ENCODE data around the gene IZUMO4. TPM values are rescaled to one million over a fixed set of nuclear protein-coding genes. Genes with fewer than 3 reads are reported as not detected.

IZUMO4 gene
- total RNA-seq, 2 experiments from 2014 or later = 17.4 to 17.9 TPM

DNA sequence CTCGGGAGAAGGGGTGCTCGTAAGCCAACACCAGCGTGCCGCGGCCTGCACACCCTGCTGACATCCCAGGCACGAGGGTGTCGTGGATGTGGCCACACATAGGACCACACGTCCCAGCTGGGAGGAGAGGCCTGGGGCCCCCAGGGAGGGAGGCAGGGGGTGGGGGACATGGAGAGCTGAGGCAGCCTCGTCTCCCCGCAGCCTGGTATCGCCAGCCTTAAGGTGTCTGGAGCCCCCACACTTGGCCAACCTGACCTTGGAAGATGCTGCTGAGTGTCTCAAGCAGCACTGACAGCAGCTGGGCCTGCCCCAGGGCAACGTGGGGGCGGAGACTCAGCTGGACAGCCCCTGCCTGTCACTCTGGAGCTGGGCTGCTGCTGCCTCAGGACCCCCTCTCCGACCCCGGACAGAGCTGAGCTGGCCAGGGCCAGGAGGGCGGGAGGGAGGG is 2.4 kb downstream of the IZUMO4 start:
- Mint-ChIP-seq H3K4me1 (ENCODE audit: low read depth) (peaks cover 16% of the 10 kb centered on the region), H3K36me3 (ENCODE audit: low read depth) (peaks cover 46% of the 10 kb centered on the region), H3K27ac (no peak overlapping the region), H3K27me3 (no peaks in the 10 kb centered on the region), H3K4me3 (no peak overlapping the region), H3K9me3 (no peaks in the 10 kb centered on the region)
- intact Hi-C loops (cut with DNase I, micrococcal nuclease) = loop anchor here in 1 of 2 experiments (5.0 kb wide), 1 partner anchor 237 kb away; the partner anchor contains the start of gene KLF16
- Histone ChIP-seq H3K36me3 (ENCODE audit: insufficient read depth, low read length) (peaks cover 37% of the 10 kb centered on the region), H3K4me1 (ENCODE audit: insufficient read depth, low read length) (peaks cover 32% of the 10 kb centered on the region), H3K9me3 (ENCODE audit: control insufficient read depth in 1 of 2, insufficient read depth in 1 of 2, low read length in 2 of 2) (no peaks in the 10 kb centered on the region), H3K27me3 (ENCODE audit: control insufficient read depth in 1 of 2, insufficient read depth in 2 of 2, low read length in 2 of 2) (no peaks in the 10 kb centered on the region), H3K27ac (ENCODE audit: low read depth in 1 of 2, low read length in 2 of 2) (no peak overlapping the region), H3K4me3 (ENCODE audit: low read length) (no peak overlapping the region)
- ATAC-seq (ENCODE audit: poor library complexity) (no peak), DNase-seq (peak in 1 of 14 experiments; percentile 47)
- POLR2A ChIA-PET = no interaction called here
- TF ChIP-seq, protein P1, sequence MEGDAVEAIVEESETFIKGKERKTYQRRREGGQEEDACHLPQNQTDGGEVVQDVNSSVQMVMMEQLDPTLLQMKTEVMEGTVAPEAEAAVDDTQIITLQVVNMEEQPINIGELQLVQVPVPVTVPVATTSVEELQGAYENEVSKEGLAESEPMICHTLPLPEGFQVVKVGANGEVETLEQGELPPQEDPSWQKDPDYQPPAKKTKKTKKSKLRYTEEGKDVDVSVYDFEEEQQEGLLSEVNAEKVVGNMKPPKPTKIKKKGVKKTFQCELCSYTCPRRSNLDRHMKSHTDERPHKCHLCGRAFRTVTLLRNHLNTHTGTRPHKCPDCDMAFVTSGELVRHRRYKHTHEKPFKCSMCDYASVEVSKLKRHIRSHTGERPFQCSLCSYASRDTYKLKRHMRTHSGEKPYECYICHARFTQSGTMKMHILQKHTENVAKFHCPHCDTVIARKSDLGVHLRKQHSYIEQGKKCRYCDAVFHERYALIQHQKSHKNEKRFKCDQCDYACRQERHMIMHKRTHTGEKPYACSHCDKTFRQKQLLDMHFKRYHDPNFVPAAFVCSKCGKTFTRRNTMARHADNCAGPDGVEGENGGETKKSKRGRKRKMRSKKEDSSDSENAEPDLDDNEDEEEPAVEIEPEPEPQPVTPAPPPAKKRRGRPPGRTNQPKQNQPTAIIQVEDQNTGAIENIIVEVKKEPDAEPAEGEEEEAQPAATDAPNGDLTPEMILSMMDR (IDR thresholded peaks at IDR 0.05) = no peak
- CTCF ChIA-PET = no interaction called here

DNA sequence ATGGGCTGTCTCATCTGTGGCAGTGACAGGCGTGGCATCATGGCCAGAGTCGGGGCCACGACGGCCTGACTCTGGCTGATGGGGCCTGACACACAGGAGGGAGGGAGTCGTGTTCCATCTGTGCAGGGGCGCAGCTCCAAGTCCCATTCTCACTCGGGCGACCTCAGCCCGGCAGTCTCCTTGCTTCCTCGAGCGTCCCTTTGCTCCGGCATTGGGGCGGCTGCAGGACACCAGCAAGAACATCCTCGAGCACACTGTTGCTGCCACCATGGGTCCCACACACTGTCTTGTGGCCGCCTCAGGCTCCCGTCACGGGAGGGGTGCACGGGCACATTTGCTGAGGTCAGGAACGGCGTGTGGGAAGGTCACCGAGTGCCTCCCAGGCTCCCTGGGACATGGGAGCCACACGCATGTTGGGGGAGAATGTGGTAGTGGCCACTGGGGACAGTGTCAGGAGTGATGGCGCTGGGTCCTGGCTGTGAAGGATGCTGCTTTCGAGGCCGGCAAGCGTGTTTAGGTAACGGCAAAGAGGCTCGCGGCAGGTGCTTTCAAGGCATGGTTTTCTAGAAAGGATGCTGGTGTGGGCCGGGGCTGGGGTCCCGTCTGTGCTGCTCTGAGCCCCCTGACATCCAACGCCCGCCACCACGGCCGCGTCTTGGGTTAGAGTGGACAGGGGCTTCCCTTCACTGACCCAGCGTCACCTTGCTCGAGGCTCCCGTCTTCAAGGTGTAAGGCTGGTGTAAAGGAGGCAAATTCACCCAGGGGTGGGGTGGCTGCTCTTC is 3.4 kb downstream of the IZUMO4 start:
- no peak overlapping the region for H3K27ac ChIP-seq (ENCODE audit: low read depth in 1 of 2, low read length in 2 of 2)
- ChIA-PET POLR2A (no interaction called here), CTCF (no interaction called here)
- H3K4me3 Mint-ChIP-seq = no peak overlapping the region
- H3K4me1 ChIP-seq (ENCODE audit: insufficient read depth, low read length) = peaks cover 25% of the 10 kb centered on the region
- DNase-seq = peak in 1 of 14 experiments; percentile 41
- no peak overlapping the region for H3K27ac Mint-ChIP-seq
- no peaks in the 10 kb centered on the region for H3K27me3 ChIP-seq (ENCODE audit: control insufficient read depth in 1 of 2, insufficient read depth in 2 of 2, low read length in 2 of 2)
- H3K36me3 ChIP-seq (ENCODE audit: insufficient read depth, low read length) = peaks cover 44% of the 10 kb centered on the region
- TF ChIP-seq, protein P1 (IDR thresholded peaks at IDR 0.05) = no peak
- H3K4me1 Mint-ChIP-seq (ENCODE audit: low read depth) = peaks cover 10% of the 10 kb centered on the region
- intact Hi-C loops (cut with DNase I, micrococcal nuclease) = loop anchor here in 1 of 2 experiments (5.0 kb wide), 1 partner anchor 238 kb away; the partner anchor contains the start of gene KLF16
- no peak overlapping the region for H3K4me3 ChIP-seq (ENCODE audit: low read length)
- no peak for ATAC-seq (ENCODE audit: poor library complexity)
- H3K9me3 Mint-ChIP-seq = no peaks in the 10 kb centered on the region
- H3K27me3 Mint-ChIP-seq = no peaks in the 10 kb centered on the region
- peaks cover 0 to 7% of the 10 kb centered on the region in 2 experiments for H3K9me3 ChIP-seq (ENCODE audit: control insufficient read depth in 1 of 2, insufficient read depth in 1 of 2, low read length in 2 of 2)
- H3K36me3 Mint-ChIP-seq (ENCODE audit: low read depth) = peaks cover 43% of the 10 kb centered on the region

DNA sequence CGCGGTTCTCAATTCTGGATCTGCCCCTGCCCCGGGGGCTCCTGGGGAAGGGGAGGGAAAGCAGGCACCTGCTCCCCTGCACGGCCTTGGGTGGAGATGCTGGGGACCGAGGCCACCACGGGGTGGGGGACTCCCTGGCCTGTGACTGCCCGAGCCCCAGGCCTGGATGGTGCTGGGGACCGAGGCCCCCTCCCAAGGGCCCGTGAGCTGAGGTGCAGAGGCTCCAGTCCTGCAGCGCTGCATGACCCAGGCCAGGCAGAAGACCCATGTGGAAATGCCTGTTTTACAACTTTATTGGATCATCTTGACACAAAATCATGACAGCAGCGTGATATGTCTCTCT is 4.0 kb downstream of the IZUMO4 start:
- Histone ChIP-seq H3K36me3 (ENCODE audit: insufficient read depth, low read length) (peaks cover 50% of the 10 kb centered on the region), H3K4me1 (ENCODE audit: insufficient read depth, low read length) (peaks cover 19% of the 10 kb centered on the region), H3K27ac (ENCODE audit: low read depth in 1 of 2, low read length in 2 of 2) (no peak overlapping the region), H3K4me3 (ENCODE audit: low read length) (no peak overlapping the region), H3K27me3 (ENCODE audit: control insufficient read depth in 1 of 2, insufficient read depth in 2 of 2, low read length in 2 of 2) (no peaks in the 10 kb centered on the region), H3K9me3 (ENCODE audit: control insufficient read depth in 1 of 2, insufficient read depth in 1 of 2, low read length in 2 of 2) (peaks cover 4 to 13% of the 10 kb centered on the region in 2 experiments)
- Mint-ChIP-seq H3K36me3 (ENCODE audit: low read depth) (peaks cover 45% of the 10 kb centered on the region), H3K9me3 (no peaks in the 10 kb centered on the region), H3K4me1 (ENCODE audit: low read depth) (peaks cover 10% of the 10 kb centered on the region), H3K27me3 (no peaks in the 10 kb centered on the region), H3K4me3 (no peak overlapping the region), H3K27ac (no peak overlapping the region)
- DNase-seq = no peak
- ChIA-PET POLR2A (no interaction called here), CTCF (no interaction called here)
- intact Hi-C loops (cut with DNase I, micrococcal nuclease) = no loop called here
- ATAC-seq (ENCODE audit: poor library complexity) = no peak
- TF ChIP-seq, protein P1 (IDR thresholded peaks at IDR 0.05) = no peak
